Ovary (tissue), 3 donors: ENCODE data around the gene ODF2L.

Source experiments
- EP300 ChIP-seq: sonication (generic); formaldehyde crosslinking; IDR thresholded peaks from one replicate; pipeline ENCODE4 v1.6.1; 2017; ENCODE audit warnings: antibody characterized with exemption
- TF ChIP-seq, protein P1 (sequence below), 3 donors: fragments of 450-650 bp in 2 of 3; fragments of 200-600 bp in 1 of 3; IDR thresholded peaks; one replicate each; pipeline versions ENCODE4 v1.5.1 to v1.8.0; 2016 to 2022; ENCODE audit warnings: antibody characterized with exemption in 3 of 3, mild to moderate bottlenecking in 1 of 3
- donor health status: DM: no; HTN: no; CAD: no.

DNA sequence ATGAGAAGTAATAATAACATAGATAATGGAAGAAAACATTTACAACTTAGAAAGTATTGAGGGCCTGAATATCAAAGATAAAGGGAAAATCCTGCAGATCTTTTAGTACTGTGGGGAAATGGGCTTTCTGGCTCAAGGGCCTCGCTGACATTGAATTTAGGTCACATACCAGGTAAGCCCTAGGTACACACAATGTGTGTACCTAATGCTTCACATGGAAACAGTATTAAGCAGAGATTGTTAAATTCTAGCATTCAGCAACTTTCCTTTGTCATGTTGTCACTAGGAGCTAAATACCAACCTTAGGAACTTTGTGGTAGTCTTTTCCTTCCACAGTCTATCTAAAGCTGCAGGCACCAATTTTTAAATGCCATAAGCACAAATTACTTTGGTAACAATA is 49.7 kb downstream of the ODF2L start:
- TF ChIP-seq, protein P1, sequence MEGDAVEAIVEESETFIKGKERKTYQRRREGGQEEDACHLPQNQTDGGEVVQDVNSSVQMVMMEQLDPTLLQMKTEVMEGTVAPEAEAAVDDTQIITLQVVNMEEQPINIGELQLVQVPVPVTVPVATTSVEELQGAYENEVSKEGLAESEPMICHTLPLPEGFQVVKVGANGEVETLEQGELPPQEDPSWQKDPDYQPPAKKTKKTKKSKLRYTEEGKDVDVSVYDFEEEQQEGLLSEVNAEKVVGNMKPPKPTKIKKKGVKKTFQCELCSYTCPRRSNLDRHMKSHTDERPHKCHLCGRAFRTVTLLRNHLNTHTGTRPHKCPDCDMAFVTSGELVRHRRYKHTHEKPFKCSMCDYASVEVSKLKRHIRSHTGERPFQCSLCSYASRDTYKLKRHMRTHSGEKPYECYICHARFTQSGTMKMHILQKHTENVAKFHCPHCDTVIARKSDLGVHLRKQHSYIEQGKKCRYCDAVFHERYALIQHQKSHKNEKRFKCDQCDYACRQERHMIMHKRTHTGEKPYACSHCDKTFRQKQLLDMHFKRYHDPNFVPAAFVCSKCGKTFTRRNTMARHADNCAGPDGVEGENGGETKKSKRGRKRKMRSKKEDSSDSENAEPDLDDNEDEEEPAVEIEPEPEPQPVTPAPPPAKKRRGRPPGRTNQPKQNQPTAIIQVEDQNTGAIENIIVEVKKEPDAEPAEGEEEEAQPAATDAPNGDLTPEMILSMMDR (IDR thresholded peaks at IDR 0.05): no peak
- no peak for TF ChIP-seq EP300
